HCT116 (cell line): Measurements from ENCODE around the gene KLRG1. TPM values are rescaled to one million over a fixed set of nuclear protein-coding genes. Genes with fewer than 3 reads are reported as not detected.

Experiments used
- total RNA-seq: library from RNA; stranded (reverse); gene quantifications from one replicate; pipeline ENCODE4 v1.2.1, GENCODE V29; 2021; ENCODE audit not compliant: unreplicated experiment

The KLRG1 gene
- total RNA-seq, 1 experiment from 2014 or later: 1.5 TPM

Other genes starting within 250 kb of the KLRG1 start
- gene A2ML1, start 166.9 kb upstream of the KLRG1 start, total RNA-seq: not detected
- 22.8 TPM for gene PHC1, start 75.0 kb upstream of the KLRG1 start, total RNA-seq
- gene M6PR, start 39.9 kb upstream of the KLRG1 start, total RNA-seq: 142 TPM
- 3.0 TPM for gene A2M, start 126.4 kb downstream of the KLRG1 start, total RNA-seq
- gene PZP, start 218.8 kb downstream of the KLRG1 start, total RNA-seq: not detected